Hematopoietic multipotent progenitor cell (in vitro differentiated cells): ENCODE results near the gene CAPN11. TPM values are rescaled to one million over a fixed set of nuclear protein-coding genes. Genes with fewer than 3 reads are reported as not detected.
A peak's percentile ranks its signal among the peaks of the same experiment; 100 is the strongest.
"Not testable (repeated sequence)": the region's sequence is repeated elsewhere in the genome, so short reads cannot be mapped to it uniquely, and the experiment has no call there.

Source experiments
- DNase-seq, 3 donors: peaks; one replicate each; pipeline ENCODE4 v3.0.0-alpha.2; 2011 to 2015; ENCODE audit warnings: low read depth in 2 of 3, low spot score in 2 of 3
- total RNA-seq: library from RNA; depleted of rRNA; stranded (reverse); fragments of >200 nt; gene quantifications from one replicate; pipeline ENCODE4 v1.2.3, GENCODE V29; 2012

CAPN11 gene
- total RNA-seq, 1 donor, result 7.3 TPM

- peak in 2 of 3 donors; percentile 12 to 19 for DNase-seq
Observed at GRCh38 chr6:44129841-44130322, 28.7 kb upstream of the CAPN11 start.

- no peak for DNase-seq
Observed at GRCh38 chr6:44131892-44132291, 26.7 kb upstream of the CAPN11 start.

- no peak for DNase-seq
Observed at GRCh38 chr6:44132476-44132875, 26.1 kb upstream of the CAPN11 start.

- DNase-seq, result no peak
Observed at GRCh38 chr6:44133003-44133931, 25.4 kb upstream of the CAPN11 start.

- DNase-seq, result no peak
Observed at GRCh38 chr6:44133981-44134711, 24.5 kb upstream of the CAPN11 start.

GRCh38 chr6:44135173-44135758 is 23.4 kb upstream of the CAPN11 start:
- DNase-seq, result no peak

- no peak for DNase-seq
Observed at GRCh38 chr6:44135875-44136274, 22.7 kb upstream of the CAPN11 start.

GRCh38 chr6:44138717-44139350 is 19.8 kb upstream of the CAPN11 start:
- no peak for DNase-seq

- DNase-seq, result no peak
Observed at GRCh38 chr6:44139351-44139743, 19.3 kb upstream of the CAPN11 start.

GRCh38 chr6:44142835-44143234 is 15.8 kb upstream of the CAPN11 start:
- no peak for DNase-seq

GRCh38 chr6:44143731-44144130 is 14.9 kb upstream of the CAPN11 start:
- no peak for DNase-seq

GRCh38 chr6:44144536-44144935 is 14.1 kb upstream of the CAPN11 start:
- not testable (repeated sequence) for DNase-seq

- no peak for DNase-seq
Observed at GRCh38 chr6:44145839-44146238, 12.8 kb upstream of the CAPN11 start.

GRCh38 chr6:44146685-44147084 is 11.9 kb upstream of the CAPN11 start:
- DNase-seq, result no peak

GRCh38 chr6:44147256-44147655 is 11.4 kb upstream of the CAPN11 start:
- DNase-seq, result no peak

- no peak for DNase-seq
Observed at GRCh38 chr6:44148306-44148705, 10.3 kb upstream of the CAPN11 start.

GRCh38 chr6:44149369-44150012 is 9.1 kb upstream of the CAPN11 start:
- DNase-seq, result no peak

GRCh38 chr6:44150317-44150917 is 8.2 kb upstream of the CAPN11 start:
- no peak for DNase-seq

GRCh38 chr6:44151348-44152108 is 7.1 kb upstream of the CAPN11 start:
- DNase-seq, result peak; percentile 63 to 81 (median 74)
